ENCODE data around the gene VAV3. TPM values are rescaled to one million over a fixed set of nuclear protein-coding genes. Genes with fewer than 3 reads are reported as not detected.

The VAV3 gene
- total and polyA plus RNA-seq, 9 of the 15 experiments (the other 6 are each of a cell fraction or from before 2014, with no cell fraction given), result not detected

- Histone ChIP-seq H3K4me2 (ENCODE audit: insufficient read depth, low read length) (no peak overlapping the region), H3K4me3 (no peak overlapping the region), H4K20me1 (replicated peaks; ENCODE audit: control insufficient read depth, insufficient read depth, low read length) (no peaks in the 10 kb centered on the region), H3K9me1 (ENCODE audit: control insufficient read depth, insufficient read depth, low read length) (no peaks in the 10 kb centered on the region), H3K9ac (ENCODE audit: insufficient read depth in 1 of 2, low read depth in 2 of 2, low read length in 2 of 2) (no peak overlapping the region), H3K36me3 (ENCODE audit: control insufficient read depth, insufficient read depth, low read length) (no peaks in the 10 kb centered on the region), H3K4me1 (replicated peaks in 1 of 2; ENCODE audit: control insufficient read depth in 2 of 2, insufficient read depth in 2 of 2, low read length in 2 of 2) (no peaks in the 10 kb centered on the region), H3K27me3 (ENCODE audit: control insufficient read depth in 2 of 2, insufficient read depth in 2 of 2, low read length in 2 of 2) (no peaks in the 10 kb centered on the region; a peak in 2 of 5 replicates), H3K9me3 (replicated peaks; ENCODE audit: control insufficient read depth, insufficient read depth, low read depth, low read length) (no peaks in the 10 kb centered on the region), H3K27ac (ENCODE audit: extremely low read depth, low read depth, low read length) (no peak overlapping the region), H3K79me2 (ENCODE audit: control insufficient read depth, insufficient read depth, low read length) (no peaks in the 10 kb centered on the region), H2AFZ (ENCODE audit: low read depth, low read length) (no peak overlapping the region)
- BruUV-seq (replicated peaks), result no TSS peak
- CTCF ChIA-PET (ENCODE audit: low intra/inter-chr PET ratio), result no interaction called here
- POLR2A ChIA-PET, result no interaction called here
- no peak for FAIRE-seq
- ATAC-seq, result no peak
- DNase-seq (ENCODE audit: extremely low read depth in 1 of 4, low spot score in 3 of 4), result no peak
- intact Hi-C loops (cut with micrococcal nuclease), result loop anchor here (1.0 kb wide), 1 partner anchor 18 kb away; no protein-coding TSS in a partner anchor
- 0% methylated on average over 3 of the region's 3 CpGs for WGBS (ENCODE audit: insufficient coverage, low coverage, missing lambda C conversion rate)
- in situ Hi-C loops (cut with MboI), result no loop called here
- TF ChIP-seq, protein P1, sequence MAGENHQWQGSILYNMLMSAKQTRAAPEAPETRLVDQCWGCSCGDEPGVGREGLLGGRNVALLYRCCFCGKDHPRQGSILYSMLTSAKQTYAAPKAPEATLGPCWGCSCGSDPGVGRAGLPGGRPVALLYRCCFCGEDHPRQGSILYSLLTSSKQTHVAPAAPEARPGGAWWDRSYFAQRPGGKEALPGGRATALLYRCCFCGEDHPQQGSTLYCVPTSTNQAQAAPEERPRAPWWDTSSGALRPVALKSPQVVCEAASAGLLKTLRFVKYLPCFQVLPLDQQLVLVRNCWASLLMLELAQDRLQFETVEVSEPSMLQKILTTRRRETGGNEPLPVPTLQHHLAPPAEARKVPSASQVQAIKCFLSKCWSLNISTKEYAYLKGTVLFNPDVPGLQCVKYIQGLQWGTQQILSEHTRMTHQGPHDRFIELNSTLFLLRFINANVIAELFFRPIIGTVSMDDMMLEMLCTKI (IDR thresholded peaks at IDR 0.05; ENCODE audit: partially characterized antibody), result no peak
- TF ChIP-seq FUS (optimal IDR thresholded peaks at IDR 0.05; ENCODE audit: low read depth, low read length) (no peak), ZBTB34 (CRISPR knock-in tag; IDR thresholded peaks at IDR 0.05) (no peak), ZNF282 (CRISPR knock-in tag; IDR thresholded peaks at IDR 0.05) (no peak), MTA3 (IDR thresholded peaks at IDR 0.05; ENCODE audit: borderline replicate concordance) (no peak), TFAM (CRISPR knock-in tag; conservative IDR thresholded peaks at IDR 0.05) (no peak), SLC30A9 (CRISPR knock-in tag; IDR thresholded peaks at IDR 0.05) (no peak), ZEB2 (IDR thresholded peaks at IDR 0.05) (no peak), ZNF431 (CRISPR knock-in tag; IDR thresholded peaks at IDR 0.05) (no peak), MCM5 (IDR thresholded peaks at IDR 0.05; ENCODE audit: low read depth) (no peak), FOXA1 (IDR thresholded peaks at IDR 0.05; ENCODE audit: borderline replicate concordance) (no peak), XRCC3 (IDR thresholded peaks at IDR 0.05) (no peak), PHF8 (IDR thresholded peaks at IDR 0.05; ENCODE audit: borderline replicate concordance, low read length) (no peak), SMAD4 (CRISPR knock-in tag; conservative IDR thresholded peaks at IDR 0.05) (no peak)
- TF ChIP-seq, protein P2, sequence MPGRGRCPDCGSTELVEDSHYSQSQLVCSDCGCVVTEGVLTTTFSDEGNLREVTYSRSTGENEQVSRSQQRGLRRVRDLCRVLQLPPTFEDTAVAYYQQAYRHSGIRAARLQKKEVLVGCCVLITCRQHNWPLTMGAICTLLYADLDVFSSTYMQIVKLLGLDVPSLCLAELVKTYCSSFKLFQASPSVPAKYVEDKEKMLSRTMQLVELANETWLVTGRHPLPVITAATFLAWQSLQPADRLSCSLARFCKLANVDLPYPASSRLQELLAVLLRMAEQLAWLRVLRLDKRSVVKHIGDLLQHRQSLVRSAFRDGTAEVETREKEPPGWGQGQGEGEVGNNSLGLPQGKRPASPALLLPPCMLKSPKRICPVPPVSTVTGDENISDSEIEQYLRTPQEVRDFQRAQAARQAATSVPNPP (IDR thresholded peaks at IDR 0.05; ENCODE audit: borderline replicate concordance, insufficient read depth, insufficient read length), result no peak
- TF ChIP-seq, protein P3, sequence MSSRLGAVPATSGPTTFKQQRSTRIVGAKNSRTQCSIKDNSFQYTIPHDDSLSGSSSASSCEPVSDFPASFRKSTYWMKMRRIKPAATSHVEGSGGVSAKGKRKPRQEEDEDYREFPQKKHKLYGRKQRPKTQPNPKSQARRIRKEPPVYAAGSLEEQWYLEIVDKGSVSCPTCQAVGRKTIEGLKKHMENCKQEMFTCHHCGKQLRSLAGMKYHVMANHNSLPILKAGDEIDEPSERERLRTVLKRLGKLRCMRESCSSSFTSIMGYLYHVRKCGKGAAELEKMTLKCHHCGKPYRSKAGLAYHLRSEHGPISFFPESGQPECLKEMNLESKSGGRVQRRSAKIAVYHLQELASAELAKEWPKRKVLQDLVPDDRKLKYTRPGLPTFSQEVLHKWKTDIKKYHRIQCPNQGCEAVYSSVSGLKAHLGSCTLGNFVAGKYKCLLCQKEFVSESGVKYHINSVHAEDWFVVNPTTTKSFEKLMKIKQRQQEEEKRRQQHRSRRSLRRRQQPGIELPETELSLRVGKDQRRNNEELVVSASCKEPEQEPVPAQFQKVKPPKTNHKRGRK (tag; IDR thresholded peaks at IDR 0.05), result no peak
- TF ChIP-seq, protein P4, sequence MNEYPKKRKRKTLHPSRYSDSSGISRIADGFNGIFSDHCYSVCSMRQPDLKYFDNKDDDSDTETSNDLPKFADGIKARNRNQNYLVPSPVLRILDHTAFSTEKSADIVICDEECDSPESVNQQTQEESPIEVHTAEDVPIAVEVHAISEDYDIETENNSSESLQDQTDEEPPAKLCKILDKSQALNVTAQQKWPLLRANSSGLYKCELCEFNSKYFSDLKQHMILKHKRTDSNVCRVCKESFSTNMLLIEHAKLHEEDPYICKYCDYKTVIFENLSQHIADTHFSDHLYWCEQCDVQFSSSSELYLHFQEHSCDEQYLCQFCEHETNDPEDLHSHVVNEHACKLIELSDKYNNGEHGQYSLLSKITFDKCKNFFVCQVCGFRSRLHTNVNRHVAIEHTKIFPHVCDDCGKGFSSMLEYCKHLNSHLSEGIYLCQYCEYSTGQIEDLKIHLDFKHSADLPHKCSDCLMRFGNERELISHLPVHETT (CRISPR knock-in tag; conservative IDR thresholded peaks at IDR 0.05 in 1 of 2, IDR thresholded peaks at IDR 0.05 in 1 of 2), result no peak
These were observed 11.9 kb upstream of the VAV3 start for GRCh38 chr1:107976836-107977235.
